ENCODE data around the gene ROCK1.
"Not testable (repeated sequence)": the region's sequence is repeated elsewhere in the genome, so short reads cannot be mapped to it uniquely, and the experiment has no call there.

The ROCK1 gene

GRCh38 chr18:20963027-20963426 lies 148.6 kb downstream of the ROCK1 start:
- TF ChIP-seq, protein P1, sequence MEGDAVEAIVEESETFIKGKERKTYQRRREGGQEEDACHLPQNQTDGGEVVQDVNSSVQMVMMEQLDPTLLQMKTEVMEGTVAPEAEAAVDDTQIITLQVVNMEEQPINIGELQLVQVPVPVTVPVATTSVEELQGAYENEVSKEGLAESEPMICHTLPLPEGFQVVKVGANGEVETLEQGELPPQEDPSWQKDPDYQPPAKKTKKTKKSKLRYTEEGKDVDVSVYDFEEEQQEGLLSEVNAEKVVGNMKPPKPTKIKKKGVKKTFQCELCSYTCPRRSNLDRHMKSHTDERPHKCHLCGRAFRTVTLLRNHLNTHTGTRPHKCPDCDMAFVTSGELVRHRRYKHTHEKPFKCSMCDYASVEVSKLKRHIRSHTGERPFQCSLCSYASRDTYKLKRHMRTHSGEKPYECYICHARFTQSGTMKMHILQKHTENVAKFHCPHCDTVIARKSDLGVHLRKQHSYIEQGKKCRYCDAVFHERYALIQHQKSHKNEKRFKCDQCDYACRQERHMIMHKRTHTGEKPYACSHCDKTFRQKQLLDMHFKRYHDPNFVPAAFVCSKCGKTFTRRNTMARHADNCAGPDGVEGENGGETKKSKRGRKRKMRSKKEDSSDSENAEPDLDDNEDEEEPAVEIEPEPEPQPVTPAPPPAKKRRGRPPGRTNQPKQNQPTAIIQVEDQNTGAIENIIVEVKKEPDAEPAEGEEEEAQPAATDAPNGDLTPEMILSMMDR (IDR thresholded peaks at IDR 0.05; ENCODE audit: control insufficient read depth, insufficient read depth, low read depth, low read length, missing control alignments), result no peak
- no peak overlapping the region for H3K4me3 ChIP-seq (ENCODE audit: control insufficient read depth, low read depth, low read length)
- no peak for DNase-seq (ENCODE audit: low read depth)

- DNase-seq (ENCODE audit: low read depth), result no peak
- TF ChIP-seq, protein P1 (IDR thresholded peaks at IDR 0.05; ENCODE audit: control insufficient read depth, insufficient read depth, low read depth, low read length, missing control alignments), result no peak
- H3K4me3 ChIP-seq (ENCODE audit: control insufficient read depth, low read depth, low read length), result no peak overlapping the region
Observed at GRCh38 chr18:20960735-20961134, 150.9 kb downstream of the ROCK1 start.

DNA sequence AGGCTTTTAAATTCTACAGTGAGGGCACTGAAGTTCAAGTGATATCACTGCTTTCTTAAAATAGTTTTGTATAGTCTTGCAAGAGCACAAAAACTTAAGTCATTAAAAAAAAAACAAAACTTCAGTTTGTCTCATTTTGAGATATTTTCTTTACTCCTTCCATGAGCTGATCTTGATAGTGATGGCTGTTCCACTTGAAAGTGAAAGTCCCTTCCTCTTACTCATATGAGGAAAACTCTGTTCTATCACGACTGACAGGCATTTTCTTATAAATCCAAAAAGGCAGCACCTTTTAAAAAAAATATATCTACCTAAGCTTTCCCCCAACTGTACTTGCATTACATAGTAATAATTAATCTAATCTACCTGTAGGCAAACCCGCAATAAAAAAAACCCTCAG lies 160.8 kb downstream of the ROCK1 start:
- not testable (repeated sequence) for DNase-seq (ENCODE audit: low read depth); H3K4me3 ChIP-seq (ENCODE audit: control insufficient read depth, low read depth, low read length)
